Glutamatergic neuron (in vitro differentiated cells): ENCODE measurements around the gene UBE2F. TPM values are rescaled to one million over a fixed set of nuclear protein-coding genes. Genes with fewer than 3 reads are reported as not detected.

ENCODE experiments used
- DNase-seq: peaks from one replicate; pipeline ENCODE4 v3.0.0; 2022
- H3K27ac Mint-ChIP-seq: one replicate; pipeline ENCODE4 v1.8.0; 2020; ENCODE audit warnings: mild to moderate bottlenecking, mixed read lengths, inconsistent platforms; ENCODE audit not compliant: unreplicated experiment
- H3K27me3 Mint-ChIP-seq: one replicate; pipeline ENCODE4 v1.8.0; 2020; ENCODE audit warnings: mild to moderate bottlenecking, moderate library complexity, mixed read lengths, inconsistent platforms; ENCODE audit not compliant: unreplicated experiment
- H3K36me3 Mint-ChIP-seq: one replicate; pipeline ENCODE4 v1.8.0; 2020; ENCODE audit warnings: mild to moderate bottlenecking, mixed read lengths, inconsistent platforms; ENCODE audit not compliant: unreplicated experiment
- H3K4me1 Mint-ChIP-seq: one replicate; pipeline ENCODE4 v1.8.0; 2020; ENCODE audit warnings: mild to moderate bottlenecking, low read depth, mixed read lengths, inconsistent platforms; ENCODE audit not compliant: unreplicated experiment
- H3K4me3 Mint-ChIP-seq: one replicate; pipeline ENCODE4 v1.8.0; 2020; ENCODE audit warnings: mild to moderate bottlenecking, mixed read lengths, inconsistent platforms; ENCODE audit not compliant: unreplicated experiment
- H3K9me3 Mint-ChIP-seq: one replicate; pipeline ENCODE4 v1.8.0; 2020; ENCODE audit warnings: mild to moderate bottlenecking, moderate library complexity, mixed read lengths, inconsistent platforms; ENCODE audit not compliant: unreplicated experiment
- total RNA-seq: library from RNA; stranded (reverse); fragmentation: NEBNext Ultra II Directional; extraction: Animal tissue kit (Norgen Biotek cat#: 25700); gene quantifications from one replicate; pipeline ENCODE4 v1.2.1, GENCODE V29; 2021; ENCODE audit not compliant: unreplicated experiment
- TF ChIP-seq, protein P1 (sequence below): fragments of 200-600 bp; sonication (generic); IDR thresholded peaks from one replicate; pipeline ENCODE4 v1.5.0; 2021; ENCODE audit not compliant: partially characterized antibody, unreplicated experiment

UBE2F gene
- total RNA-seq, 1 donor from 2014 or later = 43.0 TPM

DNA sequence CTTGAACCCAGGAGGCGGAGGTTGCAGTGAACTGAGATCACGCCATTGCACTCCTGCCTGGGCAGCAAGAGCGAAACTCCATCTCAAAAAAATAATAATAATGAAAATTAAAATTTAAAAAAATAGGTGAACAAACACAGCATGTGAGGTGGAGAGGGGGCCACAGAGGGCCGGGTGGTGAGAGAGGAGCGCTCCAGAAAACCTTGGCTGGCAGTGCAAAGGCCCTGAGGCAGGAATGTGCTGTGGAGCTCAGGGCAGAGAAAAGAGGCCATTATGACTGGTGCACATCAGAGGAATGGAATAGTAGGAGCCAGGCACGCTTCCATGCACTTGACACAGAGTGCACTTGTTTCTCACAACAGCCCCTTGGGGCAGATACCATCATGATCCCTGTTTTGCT is 72.3 kb downstream of the UBE2F start:
- Mint-ChIP-seq H3K4me3 (no peak overlapping the region), H3K36me3 (no peaks in the 10 kb centered on the region), H3K27ac (no peak overlapping the region), H3K9me3 (peaks cover 3% of the 10 kb centered on the region), H3K27me3 (no peaks in the 10 kb centered on the region), H3K4me1 (no peaks in the 10 kb centered on the region)
- DNase-seq = no peak
- TF ChIP-seq, protein P1, sequence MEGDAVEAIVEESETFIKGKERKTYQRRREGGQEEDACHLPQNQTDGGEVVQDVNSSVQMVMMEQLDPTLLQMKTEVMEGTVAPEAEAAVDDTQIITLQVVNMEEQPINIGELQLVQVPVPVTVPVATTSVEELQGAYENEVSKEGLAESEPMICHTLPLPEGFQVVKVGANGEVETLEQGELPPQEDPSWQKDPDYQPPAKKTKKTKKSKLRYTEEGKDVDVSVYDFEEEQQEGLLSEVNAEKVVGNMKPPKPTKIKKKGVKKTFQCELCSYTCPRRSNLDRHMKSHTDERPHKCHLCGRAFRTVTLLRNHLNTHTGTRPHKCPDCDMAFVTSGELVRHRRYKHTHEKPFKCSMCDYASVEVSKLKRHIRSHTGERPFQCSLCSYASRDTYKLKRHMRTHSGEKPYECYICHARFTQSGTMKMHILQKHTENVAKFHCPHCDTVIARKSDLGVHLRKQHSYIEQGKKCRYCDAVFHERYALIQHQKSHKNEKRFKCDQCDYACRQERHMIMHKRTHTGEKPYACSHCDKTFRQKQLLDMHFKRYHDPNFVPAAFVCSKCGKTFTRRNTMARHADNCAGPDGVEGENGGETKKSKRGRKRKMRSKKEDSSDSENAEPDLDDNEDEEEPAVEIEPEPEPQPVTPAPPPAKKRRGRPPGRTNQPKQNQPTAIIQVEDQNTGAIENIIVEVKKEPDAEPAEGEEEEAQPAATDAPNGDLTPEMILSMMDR = no peak

DNA sequence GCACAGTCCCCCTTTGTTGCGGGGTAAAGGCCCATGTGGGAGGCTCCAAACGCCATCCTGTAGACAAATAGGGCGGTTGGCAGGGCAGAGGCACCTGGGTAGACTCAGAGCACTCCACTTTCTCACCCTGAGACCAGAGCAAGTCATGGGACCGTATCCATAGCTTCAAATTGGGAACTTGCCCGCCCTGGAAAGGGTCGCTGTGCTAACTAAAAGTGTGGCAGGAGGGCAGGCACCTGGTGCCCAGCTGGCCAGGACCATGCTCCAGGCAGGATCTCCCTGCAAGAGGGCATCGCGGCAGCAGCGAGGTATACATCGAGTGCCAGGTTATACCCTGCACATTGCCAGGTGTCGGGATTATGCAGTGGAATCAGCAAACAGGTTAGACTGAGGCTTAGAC is 73.2 kb downstream of the UBE2F start:
- Mint-ChIP-seq H3K27me3 (no peaks in the 10 kb centered on the region), H3K36me3 (no peaks in the 10 kb centered on the region)
- TF ChIP-seq, protein P1 = no peak

DNA sequence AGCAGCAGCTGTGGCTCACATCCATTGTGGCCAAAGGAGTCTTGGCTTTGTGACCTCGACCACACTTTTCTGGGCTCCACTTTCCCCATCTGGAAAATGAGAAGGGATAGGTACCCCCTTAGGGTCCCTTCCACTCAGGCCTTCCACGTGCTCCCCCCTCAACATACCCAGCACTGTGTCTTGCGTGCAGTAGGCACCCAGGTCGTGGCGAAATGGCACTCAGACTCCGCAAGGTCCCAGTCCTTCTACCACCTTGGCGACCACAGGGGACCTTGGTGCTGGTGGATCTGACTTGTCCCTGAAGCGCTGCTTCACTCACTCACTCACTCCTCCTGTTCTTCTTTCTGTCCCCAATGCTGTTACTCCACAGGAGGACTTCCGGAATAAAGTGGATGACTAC is 74.1 kb downstream of the UBE2F start:
- Mint-ChIP-seq H3K27me3 (no peaks in the 10 kb centered on the region), H3K4me3 (no peak overlapping the region), H3K4me1 (no peaks in the 10 kb centered on the region), H3K36me3 (no peaks in the 10 kb centered on the region), H3K27ac (no peak overlapping the region), H3K9me3 (peaks cover 3% of the 10 kb centered on the region)
- TF ChIP-seq, protein P1 = no peak
- no peak for DNase-seq

More for the DNA sequence above, 73.2 kb downstream of the UBE2F start:
- Mint-ChIP-seq H3K9me3 (peaks cover 3% of the 10 kb centered on the region), H3K4me3 (no peak overlapping the region), H3K4me1 (no peaks in the 10 kb centered on the region), H3K27ac (no peak overlapping the region)
- no peak for DNase-seq

DNA sequence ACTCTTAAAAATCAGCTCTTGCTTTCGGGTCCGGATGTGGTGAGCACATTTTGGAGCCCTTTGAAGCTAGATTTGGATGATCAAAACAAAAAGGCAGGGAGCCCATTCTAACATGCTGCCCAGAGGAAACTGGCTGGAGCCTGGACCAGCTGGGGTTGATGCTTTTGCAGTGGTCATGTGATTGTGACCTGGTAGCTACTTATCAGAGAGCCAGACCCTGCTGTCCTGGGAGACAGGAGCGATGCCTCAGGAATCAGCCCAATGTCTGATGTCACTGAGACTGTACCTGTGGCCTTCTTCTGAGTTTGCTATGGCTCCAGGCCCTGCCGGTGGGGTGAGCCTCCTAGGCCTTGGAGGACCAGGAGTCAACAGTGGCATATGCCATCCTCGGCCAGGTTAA is 75.3 kb downstream of the UBE2F start:
- H3K36me3 Mint-ChIP-seq = peaks cover 8% of the 10 kb centered on the region
- TF ChIP-seq, protein P1 = no peak
- no peak for DNase-seq
- H3K27ac Mint-ChIP-seq = no peak overlapping the region
- no peak overlapping the region for H3K4me3 Mint-ChIP-seq
- H3K9me3 Mint-ChIP-seq = peaks cover 3% of the 10 kb centered on the region
- no peaks in the 10 kb centered on the region for H3K4me1 Mint-ChIP-seq
- no peaks in the 10 kb centered on the region for H3K27me3 Mint-ChIP-seq

DNA sequence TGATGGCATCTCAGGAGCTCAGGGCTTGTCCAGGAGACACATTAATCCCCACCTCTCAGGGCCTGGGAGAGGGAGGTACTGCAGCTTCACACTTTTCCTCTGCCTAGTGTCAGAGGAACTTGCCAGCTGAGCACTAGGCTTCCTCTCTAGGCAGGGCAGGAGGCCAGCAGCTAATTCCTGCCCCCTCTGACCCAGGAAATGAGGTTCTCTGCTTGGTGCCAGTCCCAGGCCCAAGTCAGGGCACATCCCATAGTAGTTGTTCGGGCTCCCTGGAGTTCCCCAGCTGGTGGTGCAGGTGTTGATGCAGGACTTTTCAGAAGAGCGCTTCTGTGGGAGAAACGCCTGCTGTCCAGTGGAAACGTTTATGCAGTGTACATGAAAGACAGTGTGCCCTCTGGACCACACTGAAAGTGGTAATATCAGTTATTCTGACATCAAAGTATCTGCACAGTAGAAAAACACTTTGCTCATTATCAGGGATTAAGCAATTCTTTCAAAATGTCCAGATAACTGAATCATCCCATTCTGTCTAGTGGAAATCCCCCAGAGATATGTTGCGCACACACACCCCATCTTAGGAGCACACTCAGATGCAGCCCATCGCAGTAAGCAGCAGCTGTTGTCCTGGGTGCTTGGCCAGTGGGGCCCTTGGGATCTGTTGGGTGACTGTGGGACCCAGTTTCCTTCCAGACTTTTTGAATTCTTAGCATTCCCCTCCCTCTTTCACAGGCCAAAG is 76.2 kb downstream of the UBE2F start:
- DNase-seq = no peak
- H3K4me1 Mint-ChIP-seq = no peaks in the 10 kb centered on the region
- H3K27ac Mint-ChIP-seq = no peak overlapping the region
- H3K27me3 Mint-ChIP-seq = no peaks in the 10 kb centered on the region
- H3K36me3 Mint-ChIP-seq = peaks cover 12% of the 10 kb centered on the region
- H3K9me3 Mint-ChIP-seq = peaks cover 3% of the 10 kb centered on the region
- TF ChIP-seq, protein P1 = no peak
- no peak overlapping the region for H3K4me3 Mint-ChIP-seq
